ENCODE data around the gene SARM1.

The SARM1 gene

GRCh38 chr17:28372203-28372944 is 880 bp downstream of the SARM1 start:
- peaks cover 0 to 16% (median 0%) of the 10 kb centered on the region in 3 experiments for H3K27me3 ChIP-seq (ENCODE audit: control insufficient read depth in 3 of 3, insufficient read depth in 3 of 3, low read depth in 1 of 3, low read length in 3 of 3)
- peak overlapping the region; percentile 20 for H2AK5ac ChIP-seq (ENCODE audit: low read depth, low read length)
- no peak overlapping the region for H3K4ac ChIP-seq (ENCODE audit: low read length)
- no peak overlapping the region for H3K14ac ChIP-seq (ENCODE audit: low read length)
- H3K9ac ChIP-seq (ENCODE audit: low read depth, low read length, poor library complexity), result peak overlapping the region; percentile 80
- no peak overlapping the region for H2BK12ac ChIP-seq (ENCODE audit: low read length)
- peak overlapping the region; percentile 92 for H3K18ac ChIP-seq (ENCODE audit: low read length)
- H3K23ac ChIP-seq (ENCODE audit: low read depth, low read length, poor library complexity), result peak overlapping the region; percentile 60
- H3K4me1 ChIP-seq (ENCODE audit: control insufficient read depth in 2 of 2, insufficient read depth in 1 of 2, low read depth in 1 of 2, low read length in 2 of 2), result peaks cover 24 to 25% of the 10 kb centered on the region in 2 donors
- H3K27ac ChIP-seq (replicated peaks; ENCODE audit: low read length), result no peak overlapping the region
- no CpG with 5 or more reads among the region's 53 CpGs for WGBS, 2 donors (ENCODE audit: extremely low coverage in 2 of 2, insufficient read length in 2 of 2, insufficient replicate concordance in 1 of 2)
- H4K8ac ChIP-seq (ENCODE audit: low read depth, low read length), result no peak overlapping the region
- H3K4me2 ChIP-seq (ENCODE audit: insufficient read depth, low read length, poor library complexity, severe bottlenecking), result peak overlapping the region; percentile 96
- DNase-seq (ENCODE audit: low spot score), result no peak
- H4K91ac ChIP-seq (ENCODE audit: low read depth, low read length, poor library complexity), result peak overlapping the region; percentile 39
- peaks cover 0 to 12% of the 10 kb centered on the region in 2 donors for H3K36me3 ChIP-seq (replicated peaks in 1 of 2; ENCODE audit: control insufficient read depth in 2 of 2, insufficient read depth in 2 of 2, low read length in 2 of 2)
- peak overlapping the region; percentile 79 to 97 for H3K4me3 ChIP-seq (ENCODE audit: low read length in 2 of 2)
- peak overlapping the region; percentile 62 for H2BK5ac ChIP-seq (ENCODE audit: low read length)
- H3K9me3 ChIP-seq (replicated peaks in 1 of 2; ENCODE audit: control insufficient read depth in 2 of 2, insufficient read depth in 1 of 2, low read depth in 1 of 2, low read length in 2 of 2), result no peaks in the 10 kb centered on the region
- peak overlapping the region; percentile 97 for H2AFZ ChIP-seq (ENCODE audit: low read length)
- H2BK15ac ChIP-seq (ENCODE audit: low read length), result no peak overlapping the region
- peaks cover 3% of the 10 kb centered on the region for H3K79me1 ChIP-seq (ENCODE audit: low read depth, low read length)
- H2BK120ac ChIP-seq (ENCODE audit: low read depth, low read length), result no peak overlapping the region

- Histone ChIP-seq H3K27me3 (ENCODE audit: control insufficient read depth in 3 of 3, insufficient read depth in 3 of 3, low read depth in 1 of 3, low read length in 3 of 3) (peaks cover 0 to 16% (median 0%) of the 10 kb centered on the region in 3 experiments), H3K4ac (ENCODE audit: low read length) (no peak overlapping the region), H2BK15ac (ENCODE audit: low read length) (no peak overlapping the region), H3K4me2 (ENCODE audit: insufficient read depth, low read length, poor library complexity, severe bottlenecking) (no peak overlapping the region), H3K4me1 (ENCODE audit: control insufficient read depth in 2 of 2, insufficient read depth in 1 of 2, low read depth in 1 of 2, low read length in 2 of 2) (peaks cover 24 to 25% of the 10 kb centered on the region in 2 donors), H2BK12ac (ENCODE audit: low read length) (no peak overlapping the region), H3K14ac (ENCODE audit: low read length) (no peak overlapping the region), H3K79me1 (ENCODE audit: low read depth, low read length) (peaks cover 3% of the 10 kb centered on the region), H3K23ac (ENCODE audit: low read depth, low read length, poor library complexity) (no peak overlapping the region), H3K36me3 (replicated peaks in 1 of 2; ENCODE audit: control insufficient read depth in 2 of 2, insufficient read depth in 2 of 2, low read length in 2 of 2) (peaks cover 0 to 13% of the 10 kb centered on the region in 2 donors), H4K91ac (ENCODE audit: low read depth, low read length, poor library complexity) (no peak overlapping the region), H3K27ac (replicated peaks; ENCODE audit: low read length) (no peak overlapping the region), H3K9me3 (replicated peaks in 1 of 2; ENCODE audit: control insufficient read depth in 2 of 2, insufficient read depth in 1 of 2, low read depth in 1 of 2, low read length in 2 of 2) (no peaks in the 10 kb centered on the region), H4K8ac (ENCODE audit: low read depth, low read length) (no peak overlapping the region), H3K4me3 (ENCODE audit: low read length in 2 of 2) (peak overlapping the region in 1 of 2 donors; percentile 97), H2BK5ac (ENCODE audit: low read length) (no peak overlapping the region), H2AFZ (ENCODE audit: low read length) (no peak overlapping the region), H3K9ac (ENCODE audit: low read depth, low read length, poor library complexity) (no peak overlapping the region), H2BK120ac (ENCODE audit: low read depth, low read length) (no peak overlapping the region), H2AK5ac (ENCODE audit: low read depth, low read length) (no peak overlapping the region), H3K18ac (ENCODE audit: low read length) (no peak overlapping the region)
- WGBS, 2 donors (ENCODE audit: extremely low coverage in 2 of 2, insufficient read length in 2 of 2, insufficient replicate concordance in 1 of 2), result no CpG with 5 or more reads among the region's 6 CpGs
- DNase-seq (ENCODE audit: low spot score), result no peak
These were observed 1.4 kb downstream of the SARM1 start for GRCh38 chr17:28372945-28373274.

- Histone ChIP-seq H3K9ac (ENCODE audit: low read depth, low read length, poor library complexity) (no peak overlapping the region), H3K27me3 (ENCODE audit: control insufficient read depth in 3 of 3, insufficient read depth in 3 of 3, low read depth in 1 of 3, low read length in 3 of 3) (peaks cover 0 to 37% (median 12%) of the 10 kb centered on the region in 3 experiments), H2BK5ac (ENCODE audit: low read length) (no peak overlapping the region), H2BK12ac (ENCODE audit: low read length) (no peak overlapping the region), H3K4me2 (ENCODE audit: insufficient read depth, low read length, poor library complexity, severe bottlenecking) (no peak overlapping the region), H3K18ac (ENCODE audit: low read length) (no peak overlapping the region), H3K79me1 (ENCODE audit: low read depth, low read length) (no peaks in the 10 kb centered on the region), H3K4ac (ENCODE audit: low read length) (no peak overlapping the region), H2BK120ac (ENCODE audit: low read depth, low read length) (no peak overlapping the region), H3K27ac (replicated peaks; ENCODE audit: low read length) (no peak overlapping the region), H4K91ac (ENCODE audit: low read depth, low read length, poor library complexity) (no peak overlapping the region), H2BK15ac (ENCODE audit: low read length) (no peak overlapping the region), H3K14ac (ENCODE audit: low read length) (no peak overlapping the region), H2AK5ac (ENCODE audit: low read depth, low read length) (no peak overlapping the region), H3K4me3 (ENCODE audit: low read length in 2 of 2) (no peak overlapping the region), H3K36me3 (replicated peaks in 1 of 2; ENCODE audit: control insufficient read depth in 2 of 2, insufficient read depth in 2 of 2, low read length in 2 of 2) (peaks cover 3 to 37% of the 10 kb centered on the region in 2 donors), H2AFZ (ENCODE audit: low read length) (no peak overlapping the region), H3K9me3 (replicated peaks in 1 of 2; ENCODE audit: control insufficient read depth in 2 of 2, insufficient read depth in 1 of 2, low read depth in 1 of 2, low read length in 2 of 2) (peaks cover 0 to 3% of the 10 kb centered on the region in 2 donors), H4K8ac (ENCODE audit: low read depth, low read length) (no peak overlapping the region), H3K4me1 (ENCODE audit: control insufficient read depth in 2 of 2, insufficient read depth in 1 of 2, low read depth in 1 of 2, low read length in 2 of 2) (peaks cover 0 to 7% of the 10 kb centered on the region in 2 donors), H3K23ac (ENCODE audit: low read depth, low read length, poor library complexity) (no peak overlapping the region)
- no CpG with 5 or more reads among the region's 10 CpGs for WGBS, 2 donors (ENCODE audit: extremely low coverage in 2 of 2, insufficient read length in 2 of 2, insufficient replicate concordance in 1 of 2)
- DNase-seq (ENCODE audit: low spot score), result no peak
These were observed 8.6 kb downstream of the SARM1 start for GRCh38 chr17:28379814-28380801.

Data from neuronal stem cell (in vitro differentiated cells).